GM18505 (cell line): ENCODE data around the gene SORCS2.

Source experiments
- ATAC-seq: cut with Tn5 transposase; IDR thresholded peaks from one replicate; pipeline ENCODE4 v1.9.1; 2021; ENCODE audit not compliant: unreplicated experiment
- POLR2A ChIP-seq: IDR thresholded peaks from 4 replicates; pipeline ENCODE4 v1.6.1; 2011; ENCODE audit warnings: borderline replicate concordance; ENCODE audit not compliant: insufficient read depth, insufficient read length; ENCODE audit errors: extremely low read depth

Gene SORCS2

GRCh38 chr4:7522452-7523220, 330.3 kb downstream of the SORCS2 start:
- TF ChIP-seq POLR2A = no peak
- ATAC-seq = no peak

GRCh38 chr4:7523526-7523925, 331.2 kb downstream of the SORCS2 start:
- no peak for ATAC-seq
- TF ChIP-seq POLR2A = no peak

- TF ChIP-seq POLR2A = no peak
These were observed 331.8 kb downstream of the SORCS2 start for GRCh38 chr4:7524064-7524682.

GRCh38 chr4:7524843-7525242, 332.5 kb downstream of the SORCS2 start:
- ATAC-seq = no peak
- no peak for TF ChIP-seq POLR2A

More at GRCh38 chr4:7524064-7524682, 331.8 kb downstream of the SORCS2 start:
- no peak for ATAC-seq

GRCh38 chr4:7526491-7526890, 334.2 kb downstream of the SORCS2 start:
- TF ChIP-seq POLR2A = no peak
- ATAC-seq = no peak

GRCh38 chr4:7526929-7527535, 334.7 kb downstream of the SORCS2 start:
- no peak for ATAC-seq
- no peak for TF ChIP-seq POLR2A

GRCh38 chr4:7529368-7530080, 337.2 kb downstream of the SORCS2 start:
- TF ChIP-seq POLR2A = no peak
- no peak for ATAC-seq

- no peak for ATAC-seq
- TF ChIP-seq POLR2A = no peak
These were observed 337.7 kb downstream of the SORCS2 start for GRCh38 chr4:7530082-7530481.

GRCh38 chr4:7530932-7531639, 338.7 kb downstream of the SORCS2 start:
- no peak for ATAC-seq
- TF ChIP-seq POLR2A = no peak

GRCh38 chr4:7531640-7531994, 339.3 kb downstream of the SORCS2 start:
- no peak for TF ChIP-seq POLR2A
- no peak for ATAC-seq

GRCh38 chr4:7532043-7532442, 339.7 kb downstream of the SORCS2 start:
- no peak for TF ChIP-seq POLR2A
- no peak for ATAC-seq

GRCh38 chr4:7533267-7533666, 340.9 kb downstream of the SORCS2 start:
- ATAC-seq = no peak
- TF ChIP-seq POLR2A = no peak

- ATAC-seq = no peak
- TF ChIP-seq POLR2A = no peak
These were observed 342.8 kb downstream of the SORCS2 start for GRCh38 chr4:7535094-7535493.
